Measurements from ENCODE around the gene BRD2. TPM values are rescaled to one million over a fixed set of nuclear protein-coding genes. Genes with fewer than 3 reads are reported as not detected.

BRD2 gene
- total RNA-seq, 1 experiment from 2014 or later, result 252 TPM

GRCh38 chr6:32976334-32977069, 8.1 kb downstream of the BRD2 start:
- Histone ChIP-seq H3K9me3 (ENCODE audit: control insufficient read depth, low read depth, low read length) (no peaks in the 10 kb centered on the region), H3K4me2 (ENCODE audit: insufficient read depth, insufficient read length, low read length) (no peak overlapping the region), H2BK5ac (ENCODE audit: insufficient read length, low read length) (no peak overlapping the region), H2AFZ (ENCODE audit: low read length) (no peak overlapping the region), H4K20me1 (ENCODE audit: control insufficient read depth, insufficient read depth, insufficient read length) (no peaks in the 10 kb centered on the region), H3K56ac (ENCODE audit: insufficient read length, low read depth, low read length) (no peak overlapping the region), H3K23me2 (ENCODE audit: insufficient read length, low read depth, low read length, poor library complexity, severe bottlenecking) (peaks cover 12% of the 10 kb centered on the region), H4K91ac (ENCODE audit: insufficient read length, low read depth, low read length) (no peak overlapping the region), H3K23ac (ENCODE audit: insufficient read length, low read depth, low read length) (no peak overlapping the region), H4K5ac (ENCODE audit: insufficient read length, low read depth, low read length) (no peak overlapping the region), H3K4ac (ENCODE audit: low read depth, low read length) (no peak overlapping the region), H2BK20ac (ENCODE audit: low read depth, low read length, poor library complexity, severe bottlenecking) (no peak overlapping the region), H3K79me2 (ENCODE audit: insufficient read depth, low read length) (peaks cover 41% of the 10 kb centered on the region), H2AK5ac (ENCODE audit: insufficient read length, low read length) (no peak overlapping the region), H3K79me1 (ENCODE audit: insufficient read depth, low read depth, low read length, poor library complexity, severe bottlenecking) (peaks cover 20% of the 10 kb centered on the region), H4K8ac (replicated peaks; ENCODE audit: insufficient read length, low read depth, low read length) (no peak overlapping the region), H3K27ac (ENCODE audit: insufficient read length, low read depth, low read length) (no peak overlapping the region), H3K14ac (ENCODE audit: insufficient read depth, low read length) (no peak overlapping the region), H3K27me3 (ENCODE audit: insufficient read depth, low read length) (no peaks in the 10 kb centered on the region), H3K18ac (ENCODE audit: insufficient read length, low read depth, low read length) (no peak overlapping the region), H2BK12ac (ENCODE audit: insufficient read length, low read depth, low read length) (no peak overlapping the region), H3K4me1 (ENCODE audit: insufficient read depth, low read length) (no peaks in the 10 kb centered on the region), H2BK15ac (ENCODE audit: low read depth, low read length) (no peak overlapping the region), H3T11ph (ENCODE audit: low read length) (no peak overlapping the region), H2BK120ac (ENCODE audit: low read depth, low read length, poor library complexity, severe bottlenecking) (no peak overlapping the region), H3K9ac (ENCODE audit: extremely low read depth, insufficient read length, low read length) (no peak overlapping the region)
- Mint-ChIP-seq H3K27me3 (ENCODE audit: low read depth) (peaks cover 3% of the 10 kb centered on the region), H3K4me1 (peaks cover 23 to 53% of the 10 kb centered on the region in 2 experiments), H3K4me3 (peak overlapping the region; percentile 96), H3K27ac (peak overlapping the region in 1 of 3 experiments; percentile 65; a peak in 2 of 7 replicates), H3K9me3 (peaks cover 7 to 9% of the 10 kb centered on the region in 2 experiments), H3K36me3 (ENCODE audit: insufficient read depth in 1 of 3, low read depth in 3 of 3) (peaks cover 94 to 99% (median 96%) of the 10 kb centered on the region in 3 experiments)
- no peak for DNase-seq
- TF ChIP-seq, protein P1, sequence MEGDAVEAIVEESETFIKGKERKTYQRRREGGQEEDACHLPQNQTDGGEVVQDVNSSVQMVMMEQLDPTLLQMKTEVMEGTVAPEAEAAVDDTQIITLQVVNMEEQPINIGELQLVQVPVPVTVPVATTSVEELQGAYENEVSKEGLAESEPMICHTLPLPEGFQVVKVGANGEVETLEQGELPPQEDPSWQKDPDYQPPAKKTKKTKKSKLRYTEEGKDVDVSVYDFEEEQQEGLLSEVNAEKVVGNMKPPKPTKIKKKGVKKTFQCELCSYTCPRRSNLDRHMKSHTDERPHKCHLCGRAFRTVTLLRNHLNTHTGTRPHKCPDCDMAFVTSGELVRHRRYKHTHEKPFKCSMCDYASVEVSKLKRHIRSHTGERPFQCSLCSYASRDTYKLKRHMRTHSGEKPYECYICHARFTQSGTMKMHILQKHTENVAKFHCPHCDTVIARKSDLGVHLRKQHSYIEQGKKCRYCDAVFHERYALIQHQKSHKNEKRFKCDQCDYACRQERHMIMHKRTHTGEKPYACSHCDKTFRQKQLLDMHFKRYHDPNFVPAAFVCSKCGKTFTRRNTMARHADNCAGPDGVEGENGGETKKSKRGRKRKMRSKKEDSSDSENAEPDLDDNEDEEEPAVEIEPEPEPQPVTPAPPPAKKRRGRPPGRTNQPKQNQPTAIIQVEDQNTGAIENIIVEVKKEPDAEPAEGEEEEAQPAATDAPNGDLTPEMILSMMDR (conservative IDR thresholded peaks at IDR 0.05), result no peak
- WGBS (ENCODE audit: extremely low coverage, insufficient read length, low lambda C conversion rate), result no CpG with 5 or more reads among the region's 7 CpGs
